Measurements from ENCODE around the gene FITM1.

The FITM1 gene

DNA sequence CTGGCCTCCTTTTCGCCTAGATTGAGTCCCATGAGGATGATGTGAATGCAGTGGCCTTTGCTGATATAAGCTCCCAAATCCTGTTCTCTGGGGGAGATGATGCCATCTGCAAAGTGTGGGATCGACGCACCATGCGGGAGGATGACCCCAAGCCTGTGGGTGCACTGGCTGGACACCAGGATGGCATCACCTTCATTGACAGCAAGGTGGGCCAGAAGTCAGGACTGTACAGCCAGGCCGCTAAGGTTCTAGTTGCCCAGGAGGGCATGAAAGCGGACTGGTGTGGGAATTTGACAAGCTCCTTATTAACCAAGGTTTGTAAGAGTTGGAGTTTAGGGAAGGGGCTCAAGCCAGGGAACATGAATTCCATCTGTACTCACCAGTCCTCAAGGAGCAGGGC lies 10.8 kb upstream of the FITM1 start:
- no peak for DNase-seq (ENCODE audit: low spot score)

DNA sequence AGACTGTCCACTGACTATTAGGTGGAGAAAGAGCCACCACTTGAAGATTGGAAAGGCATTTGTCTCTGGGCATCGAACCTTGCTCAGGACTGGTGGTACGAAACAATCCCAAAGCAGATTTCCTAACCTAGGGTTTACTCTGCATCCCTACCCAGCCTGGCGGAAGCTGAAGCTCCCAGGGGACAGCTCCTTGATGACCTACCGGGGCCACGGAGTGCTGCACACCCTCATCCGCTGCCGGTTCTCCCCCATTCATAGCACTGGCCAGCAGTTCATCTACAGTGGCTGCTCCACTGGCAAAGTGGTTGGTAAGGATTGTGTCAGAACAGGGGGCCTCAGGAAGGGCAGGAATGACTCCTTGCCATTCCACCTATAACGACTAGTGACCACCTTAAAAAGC lies 9.2 kb upstream of the FITM1 start:
- no peak for DNase-seq (ENCODE audit: low spot score)

DNA sequence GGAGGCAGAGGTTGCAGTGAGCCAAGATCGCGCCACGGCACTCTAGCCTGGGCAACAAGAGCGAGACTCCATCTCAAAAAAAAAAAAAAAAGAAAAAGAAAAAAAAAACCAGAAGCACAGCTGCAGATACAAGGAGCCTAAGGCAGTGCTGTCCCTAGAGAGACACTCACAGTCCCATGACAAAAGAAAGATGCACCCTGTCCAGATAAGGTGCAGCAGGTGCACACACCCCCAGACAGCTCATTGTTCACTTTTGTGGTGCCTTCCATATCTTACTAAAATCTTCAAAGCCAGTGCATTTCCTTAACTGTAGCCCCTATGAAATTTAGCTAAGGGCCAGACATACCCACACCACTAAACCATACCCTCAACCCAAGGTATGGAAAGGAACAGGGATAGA lies 8.0 kb upstream of the FITM1 start:
- no peak for DNase-seq (ENCODE audit: low spot score)

DNA sequence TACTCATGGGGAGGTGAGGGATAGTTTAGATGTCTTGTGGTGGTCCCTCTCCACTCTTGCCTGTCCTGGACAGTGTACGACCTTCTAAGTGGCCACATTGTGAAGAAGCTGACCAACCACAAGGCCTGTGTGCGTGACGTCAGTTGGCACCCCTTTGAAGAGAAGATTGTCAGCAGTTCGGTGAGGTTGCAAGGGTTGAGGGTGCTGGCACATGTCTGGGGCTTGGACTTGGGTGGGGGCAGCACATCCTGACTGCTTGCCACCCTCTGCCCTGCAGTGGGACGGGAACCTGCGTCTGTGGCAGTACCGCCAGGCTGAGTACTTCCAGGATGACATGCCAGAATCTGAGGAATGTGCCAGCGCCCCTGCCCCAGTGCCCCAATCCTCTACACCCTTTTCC lies 7.6 kb upstream of the FITM1 start:
- no peak for DNase-seq (ENCODE audit: low spot score)

DNA sequence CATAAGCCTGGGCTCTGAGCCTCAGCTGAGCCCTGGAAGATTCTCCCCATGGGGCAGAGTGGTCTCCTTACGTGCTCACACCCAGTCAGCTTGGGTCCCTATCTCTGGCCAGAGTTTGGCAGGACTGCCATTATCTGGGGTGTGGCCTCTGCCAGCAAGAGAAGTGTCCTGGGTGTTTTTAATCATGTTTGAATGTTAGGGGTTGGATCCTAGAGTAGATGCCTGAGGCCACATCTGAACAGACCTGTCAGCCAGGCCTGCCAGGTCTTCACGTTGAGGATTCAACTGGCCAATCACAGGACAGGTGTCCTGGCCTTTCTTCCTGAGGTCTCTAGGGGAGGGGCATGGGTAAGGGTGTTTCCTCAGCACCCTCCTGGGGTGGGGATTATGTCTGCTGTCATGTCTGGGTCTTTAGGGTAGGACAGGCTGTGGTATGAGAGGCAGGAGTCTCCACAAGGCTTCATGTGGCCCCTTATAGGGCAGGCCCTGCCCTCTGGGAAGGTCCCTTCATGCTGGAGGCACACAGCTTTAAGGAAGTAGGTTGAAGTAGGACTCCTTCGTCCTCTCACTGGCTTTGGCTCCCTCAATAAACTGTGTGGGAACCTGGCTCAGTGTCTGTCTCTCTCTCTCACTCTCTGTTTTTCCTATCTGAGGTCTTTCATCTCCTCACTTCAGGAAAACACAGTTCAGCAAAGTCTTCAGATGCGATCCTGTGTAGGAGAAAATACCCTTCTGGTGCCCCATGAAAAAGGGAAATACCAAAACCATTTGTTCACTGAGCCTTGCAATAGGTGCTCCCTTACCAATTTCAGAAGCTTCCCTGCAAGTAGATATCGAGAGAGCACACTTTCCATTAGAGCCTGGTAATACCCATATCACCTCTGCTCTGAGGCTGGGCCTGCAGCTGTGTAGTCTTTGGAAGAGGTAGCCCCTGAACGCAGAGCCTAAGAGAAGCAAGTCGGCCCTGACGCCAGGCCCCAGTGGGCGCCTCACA lies 6.7 kb upstream of the FITM1 start:
- no peak for DNase-seq (ENCODE audit: low spot score)

DNA sequence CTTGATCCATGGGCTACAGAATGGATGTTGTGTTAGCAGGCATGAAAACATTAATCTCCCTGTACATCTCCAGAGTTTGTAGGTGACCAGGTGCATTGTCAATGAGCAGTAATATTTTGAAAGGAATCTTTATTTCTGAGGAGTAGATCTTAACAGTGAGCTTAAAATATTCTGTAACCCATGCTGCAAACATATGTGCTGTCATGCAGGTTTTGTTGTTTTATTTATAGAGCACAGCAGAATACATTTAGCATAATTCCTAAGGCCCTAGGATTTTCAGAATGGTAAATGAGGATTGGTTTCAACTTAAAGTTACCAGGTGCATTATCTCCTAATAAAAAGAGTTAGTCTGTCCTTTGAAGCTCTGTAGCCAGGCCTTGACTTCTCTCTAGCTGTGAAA lies 3.5 kb upstream of the FITM1 start:
- DNase-seq (ENCODE audit: low spot score): no peak

DNA sequence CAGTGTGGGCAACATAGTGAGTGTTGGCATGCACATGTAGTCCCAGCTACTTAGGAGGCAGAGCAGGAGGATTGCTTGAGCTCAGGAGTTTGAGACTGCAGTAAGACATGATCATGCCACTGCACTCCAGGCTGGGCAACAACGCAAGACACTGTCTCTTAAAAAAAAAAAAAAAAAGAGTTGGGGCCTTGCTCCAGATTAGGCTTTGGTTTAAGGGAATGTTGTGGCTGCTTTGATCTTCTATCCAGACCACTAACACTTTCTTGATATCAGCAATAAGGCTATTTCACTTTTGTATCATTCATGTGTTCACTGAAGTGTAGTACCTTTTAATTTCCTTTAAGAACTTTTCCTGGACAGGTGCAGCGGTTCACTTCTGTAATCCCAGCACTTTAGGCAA lies 2.8 kb upstream of the FITM1 start:
- no peak for DNase-seq (ENCODE audit: low spot score)

DNA sequence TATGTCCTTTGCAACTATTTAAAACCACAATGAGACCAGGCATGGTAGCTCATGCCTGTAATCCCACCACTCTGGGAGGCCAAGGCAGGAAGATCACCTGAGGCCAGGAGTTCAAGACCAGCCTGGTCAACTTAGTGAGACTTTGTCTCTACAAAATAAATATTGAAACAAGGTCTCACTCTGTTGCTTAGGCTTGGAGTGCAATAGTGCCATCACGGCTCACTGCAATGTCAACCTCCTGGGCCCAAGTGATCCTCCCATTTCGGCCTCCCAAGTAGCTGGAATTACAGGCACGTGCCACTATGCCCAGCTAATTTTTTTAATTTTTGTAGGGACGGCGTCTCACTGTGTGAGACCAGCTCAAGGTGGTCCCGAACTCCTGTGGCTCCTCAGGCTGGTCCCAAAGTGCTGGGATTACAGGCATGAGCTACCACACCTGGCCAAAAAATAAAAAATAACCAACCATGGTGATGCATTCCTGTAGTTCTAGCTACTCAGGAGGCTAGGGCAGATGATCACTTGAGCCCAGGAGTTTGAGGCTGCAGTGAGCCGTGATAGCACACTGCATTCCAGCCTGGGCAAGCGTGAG lies 955 bp upstream of the FITM1 start:
- no peak for DNase-seq (ENCODE audit: low spot score)

DNA sequence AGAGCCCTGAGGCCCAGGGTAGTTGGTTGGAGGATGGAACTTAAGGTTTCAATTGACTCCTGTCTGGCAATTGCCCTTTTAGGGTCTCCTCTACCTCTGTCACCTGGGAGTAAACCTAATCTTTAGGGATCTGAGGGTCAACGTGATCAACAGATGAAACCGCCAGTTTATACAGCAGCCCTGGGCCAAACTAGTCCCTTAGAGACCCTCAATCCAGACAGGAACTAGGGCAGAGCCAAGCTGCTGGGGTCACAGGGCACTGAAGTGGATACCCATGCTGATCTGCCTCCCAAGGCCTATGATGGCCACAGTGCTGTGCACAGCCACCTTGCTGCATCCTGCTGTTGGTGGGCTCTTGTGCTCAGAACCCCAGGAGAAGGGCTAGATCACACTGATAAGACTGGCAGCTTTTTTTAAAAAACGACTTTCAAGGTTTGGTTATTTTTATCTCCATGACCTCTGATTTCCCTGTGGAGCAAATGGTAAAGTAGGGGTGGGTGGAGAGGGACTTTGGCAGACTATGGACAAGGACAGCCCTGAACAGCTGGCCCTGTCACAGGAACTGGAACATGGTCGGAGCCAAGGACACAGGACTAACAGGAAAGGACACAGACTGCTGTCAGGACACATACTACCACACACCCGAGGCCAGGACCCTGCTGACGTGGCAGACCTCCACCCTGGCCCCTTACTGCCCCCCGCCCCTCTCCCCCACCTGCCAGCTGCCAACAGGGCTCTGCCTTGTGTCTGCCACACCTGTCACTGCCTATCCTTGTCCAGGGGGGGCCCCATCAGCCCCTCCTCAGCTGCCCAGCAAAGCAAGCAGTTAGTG lies 474 bp downstream of the FITM1 start:
- no peak for DNase-seq (ENCODE audit: low spot score)

DNA sequence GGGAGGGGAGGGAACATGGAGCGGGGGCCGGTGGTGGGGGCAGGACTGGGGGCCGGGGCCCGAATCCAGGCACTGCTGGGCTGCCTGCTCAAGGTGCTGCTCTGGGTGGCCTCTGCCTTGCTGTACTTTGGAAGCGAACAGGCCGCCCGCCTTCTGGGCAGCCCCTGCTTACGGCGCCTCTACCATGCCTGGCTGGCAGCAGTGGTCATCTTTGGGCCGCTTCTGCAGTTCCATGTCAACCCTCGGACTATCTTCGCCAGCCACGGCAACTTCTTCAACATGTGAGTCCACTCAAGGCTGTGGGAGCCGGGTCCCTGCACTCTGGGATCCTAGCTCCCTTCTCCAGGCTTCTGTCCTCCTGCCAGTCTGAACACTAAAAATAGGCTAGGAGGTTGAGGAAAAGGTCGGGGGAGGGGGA lies 1.1 kb downstream of the FITM1 start:
- DNase-seq (ENCODE audit: low spot score): no peak

DNA sequence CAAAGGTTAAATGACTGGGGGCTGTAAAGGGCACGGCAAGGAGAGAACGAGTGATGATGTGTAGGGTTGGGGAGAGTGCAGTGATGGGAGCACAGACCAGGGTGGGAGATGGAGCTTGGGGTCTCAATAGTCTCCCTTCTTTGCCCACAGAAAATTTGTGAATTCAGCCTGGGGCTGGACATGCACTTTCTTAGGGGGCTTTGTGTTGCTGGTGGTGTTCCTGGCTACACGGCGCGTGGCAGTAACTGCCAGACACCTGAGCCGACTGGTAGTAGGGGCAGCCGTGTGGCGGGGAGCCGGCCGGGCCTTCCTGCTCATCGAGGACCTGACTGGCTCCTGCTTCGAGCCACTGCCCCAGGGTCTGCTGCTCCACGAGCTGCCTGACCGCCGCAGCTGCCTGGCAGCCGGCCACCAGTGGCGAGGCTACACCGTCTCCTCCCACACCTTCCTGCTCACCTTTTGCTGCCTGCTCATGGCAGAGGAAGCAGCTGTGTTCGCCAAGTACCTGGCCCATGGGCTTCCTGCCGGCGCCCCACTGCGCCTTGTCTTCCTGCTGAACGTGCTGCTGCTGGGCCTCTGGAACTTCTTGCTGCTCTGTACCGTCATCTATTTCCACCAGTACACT lies 1.7 kb downstream of the FITM1 start:
- DNase-seq (ENCODE audit: low spot score): no peak

DNA sequence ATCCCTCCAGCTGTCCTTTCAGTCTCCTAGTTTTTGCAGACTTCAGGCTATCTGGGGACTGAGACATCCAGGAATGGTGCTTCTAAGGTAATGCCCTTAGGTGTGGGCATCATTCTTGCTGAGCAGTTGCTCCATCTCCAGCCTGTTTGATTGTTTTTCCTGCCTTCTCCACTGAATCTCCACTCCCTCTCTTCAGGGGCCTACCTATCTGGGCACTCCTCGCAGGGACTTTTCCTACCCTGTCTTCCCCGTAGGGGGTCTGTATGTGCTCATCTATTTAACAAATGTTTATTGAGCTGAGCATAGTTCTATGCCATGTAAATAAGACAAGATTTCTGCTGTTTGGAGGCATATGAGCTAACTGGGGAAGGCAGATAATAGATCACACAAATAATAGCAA lies 2.5 kb downstream of the FITM1 start:
- no peak for DNase-seq (ENCODE audit: low spot score)

DNA sequence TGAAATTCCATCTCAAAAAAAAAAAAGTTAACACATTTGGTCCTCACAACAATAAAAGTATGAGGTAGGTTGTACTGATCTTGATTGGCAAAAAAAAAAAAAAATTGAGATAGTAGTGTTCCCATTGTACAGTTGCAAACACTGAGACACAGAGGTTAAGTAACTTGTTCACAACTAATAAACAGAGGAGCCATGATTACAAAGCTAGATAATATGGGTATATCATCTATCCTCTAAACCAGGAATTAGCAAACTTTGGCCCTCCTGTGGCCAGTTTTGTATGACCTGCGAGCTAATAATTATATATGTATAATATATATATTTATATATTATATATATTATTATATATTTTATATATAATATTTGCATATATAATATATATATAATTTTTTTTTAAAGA lies 3.3 kb downstream of the FITM1 start:
- DNase-seq (ENCODE audit: low spot score): no peak

DNA sequence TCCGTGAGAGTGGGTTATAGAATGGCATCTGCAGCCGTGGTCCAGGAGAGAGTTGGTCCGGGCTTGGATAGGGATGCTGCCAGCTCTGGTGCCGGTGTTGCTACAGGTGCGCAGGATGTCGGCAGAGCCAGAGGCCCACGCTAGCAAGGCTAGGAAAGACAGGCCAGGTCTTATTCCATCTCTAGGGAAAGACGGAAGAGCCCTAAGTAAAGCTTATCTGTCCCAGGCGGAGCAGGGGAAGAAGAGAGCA lies 5.0 kb downstream of the FITM1 start:
- DNase-seq (ENCODE audit: low spot score): no peak

DNA sequence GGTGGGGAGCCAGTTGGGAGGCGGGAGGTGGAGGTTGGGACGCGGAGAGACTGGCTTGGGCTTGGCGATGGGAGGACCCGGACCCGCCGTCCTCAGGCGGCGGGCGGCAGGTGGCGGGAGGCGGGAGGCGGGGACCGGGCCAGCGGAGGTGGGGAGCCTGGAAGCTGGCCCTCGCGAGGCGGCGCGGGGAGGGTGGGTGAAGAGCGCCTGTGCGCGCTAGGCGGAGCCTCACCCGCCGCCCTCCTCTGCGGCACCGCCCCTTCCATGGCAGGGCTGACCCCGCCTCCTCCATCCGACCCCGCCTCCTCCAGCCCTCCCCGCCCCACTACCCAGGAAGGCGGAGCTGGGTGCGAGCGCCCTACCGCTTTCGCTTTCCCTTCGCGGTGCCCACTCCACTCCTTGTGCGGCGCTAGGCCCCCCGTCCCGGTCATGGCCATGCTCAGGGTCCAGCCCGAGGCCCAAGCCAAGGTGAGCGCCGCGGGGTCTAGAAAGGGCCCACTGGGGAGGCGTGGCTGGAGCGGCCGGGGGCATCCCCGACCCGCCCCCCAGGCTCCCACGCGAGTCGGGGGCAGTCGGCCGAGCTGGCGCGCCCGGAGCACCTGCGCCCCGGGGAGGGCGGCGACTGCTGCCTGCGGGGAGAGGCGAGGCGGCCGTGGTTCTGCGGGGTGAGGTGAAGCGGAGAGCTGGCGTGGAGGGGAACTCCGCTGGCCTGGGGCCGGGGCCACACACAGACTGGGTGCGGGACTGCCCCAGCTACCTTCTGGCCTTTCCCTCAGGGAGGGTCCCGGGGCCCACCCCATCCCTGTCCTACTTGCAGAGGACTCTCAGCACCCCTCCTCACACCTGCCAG lies 5.6 kb downstream of the FITM1 start, which contains the start of gene PSME1:
Gene PSME1, plus strand, starts transcription at position 361 of the 850 bp plus-strand sequence. Its CDS starts 69 bp downstream, at position 430.
- peak; percentile 98 for DNase-seq (ENCODE audit: low spot score)

DNA sequence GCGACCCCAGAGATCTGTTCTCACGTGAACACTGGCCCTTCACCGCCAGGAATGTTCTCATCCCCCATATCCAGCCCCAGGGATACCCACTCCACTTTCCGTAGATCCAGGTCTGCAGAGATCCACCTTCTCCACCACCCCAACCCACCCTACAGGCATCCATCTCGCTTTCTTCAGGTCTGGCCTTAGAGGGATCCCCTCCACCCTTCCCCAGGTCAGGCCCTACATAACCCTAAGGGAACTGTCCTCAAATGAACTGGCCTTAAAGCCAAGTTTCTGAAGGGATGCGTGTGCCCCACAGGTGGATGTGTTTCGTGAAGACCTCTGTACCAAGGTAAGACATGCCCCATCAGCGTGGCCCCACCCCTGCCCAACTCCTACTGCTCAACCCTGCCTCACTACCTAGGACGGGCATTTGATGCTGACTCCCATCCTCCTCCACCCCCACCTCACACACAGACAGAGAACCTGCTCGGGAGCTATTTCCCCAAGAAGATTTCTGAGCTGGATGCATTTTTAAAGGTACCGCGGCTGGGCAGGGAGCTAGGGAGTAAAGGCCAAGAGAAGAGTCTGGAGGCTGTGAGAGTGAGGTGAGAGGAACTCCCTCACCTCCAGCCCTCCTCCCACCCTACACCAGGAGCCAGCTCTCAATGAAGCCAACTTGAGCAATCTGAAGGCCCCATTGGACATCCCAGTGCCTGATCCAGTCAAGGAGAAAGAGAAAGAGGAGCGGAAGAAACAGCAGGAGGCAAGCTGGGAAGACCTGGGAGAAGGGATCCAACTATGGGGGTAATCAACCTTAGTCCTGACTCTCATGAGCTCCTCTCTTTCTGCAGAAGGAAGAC lies 6.4 kb downstream of the FITM1 start:
- no peak for DNase-seq (ENCODE audit: low spot score)

DNA sequence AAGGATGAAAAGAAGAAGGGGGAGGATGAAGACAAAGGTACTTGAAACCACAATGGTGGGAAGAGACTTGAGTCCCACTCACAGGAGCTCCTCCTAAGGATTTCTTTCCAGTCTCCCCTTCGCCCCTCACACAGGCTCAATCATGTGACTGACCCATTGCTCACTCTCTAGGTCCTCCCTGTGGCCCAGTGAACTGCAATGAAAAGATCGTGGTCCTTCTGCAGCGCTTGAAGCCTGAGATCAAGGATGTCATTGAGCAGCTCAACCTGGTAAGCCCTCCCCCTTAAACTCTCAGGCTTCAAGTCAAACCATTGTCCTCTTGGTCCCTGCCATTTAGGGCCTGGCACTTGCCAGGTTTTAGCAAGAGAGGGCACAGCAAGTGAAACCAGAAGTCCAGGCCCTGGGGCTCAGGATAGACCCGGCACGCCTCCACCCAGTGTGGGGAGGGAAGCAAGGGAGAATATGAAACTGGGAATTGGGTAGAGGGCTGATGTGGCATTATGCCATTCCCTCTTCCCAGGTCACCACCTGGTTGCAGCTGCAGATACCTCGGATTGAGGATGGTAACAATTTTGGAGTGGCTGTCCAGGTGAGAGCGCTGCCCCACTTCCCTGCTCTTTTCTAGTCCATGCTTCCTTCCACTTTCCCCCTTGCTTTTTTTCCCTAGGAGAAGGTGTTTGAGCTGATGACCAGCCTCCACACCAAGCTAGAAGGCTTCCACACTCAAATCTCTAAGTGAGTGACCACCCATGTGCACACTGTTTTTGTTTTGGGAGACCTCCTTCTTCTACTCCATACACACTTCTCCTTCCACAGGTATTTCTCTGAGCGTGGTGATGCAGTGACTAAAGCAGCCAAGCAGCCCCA lies 7.3 kb downstream of the FITM1 start:
- no peak for DNase-seq (ENCODE audit: low spot score)

DNA sequence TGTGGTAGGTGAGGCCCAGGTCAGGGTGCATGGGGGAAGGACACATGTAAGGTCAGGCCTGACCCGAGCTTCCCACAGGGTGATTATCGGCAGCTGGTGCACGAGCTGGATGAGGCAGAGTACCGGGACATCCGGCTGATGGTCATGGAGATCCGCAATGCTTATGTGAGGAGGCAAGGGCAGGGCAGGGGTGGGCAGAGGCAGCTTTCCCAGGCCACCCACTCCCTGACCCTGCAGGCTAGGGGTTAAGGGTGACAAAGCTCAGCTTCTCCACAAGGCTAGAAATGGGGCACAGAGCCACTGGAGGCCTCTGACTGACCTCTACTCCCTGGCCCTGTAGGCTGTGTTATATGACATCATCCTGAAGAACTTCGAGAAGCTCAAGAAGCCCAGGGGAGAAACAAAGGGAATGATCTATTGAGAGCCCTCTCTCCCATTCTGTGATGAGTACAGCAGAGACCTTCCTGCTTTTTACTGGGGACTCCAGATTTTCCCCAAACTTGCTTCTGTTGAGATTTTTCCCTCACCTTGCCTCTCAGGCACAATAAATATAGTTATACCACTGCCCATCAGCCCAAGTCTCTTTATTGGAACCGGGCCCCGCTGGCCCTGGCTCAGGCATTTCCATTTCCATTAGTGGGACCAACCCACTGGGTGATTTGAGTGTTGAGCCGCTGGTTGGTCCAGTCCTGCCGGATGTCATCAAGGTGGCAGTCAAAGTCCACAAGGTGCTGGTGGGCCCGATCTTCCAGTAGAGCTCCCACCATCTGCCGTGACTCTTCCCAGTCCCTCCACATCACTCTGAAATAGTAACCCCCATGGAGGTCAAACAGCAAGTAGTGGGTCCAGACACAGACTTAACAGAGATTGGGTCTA lies 8.2 kb downstream of the FITM1 start:
- DNase-seq (ENCODE audit: low spot score): no peak

Measured in AG08396 (cell line).